ENCODE results near the gene ARMH1.
"Not testable (repeated sequence)": the region's sequence is repeated elsewhere in the genome, so short reads cannot be mapped to it uniquely, and the experiment has no call there.

ARMH1 gene

DNA sequence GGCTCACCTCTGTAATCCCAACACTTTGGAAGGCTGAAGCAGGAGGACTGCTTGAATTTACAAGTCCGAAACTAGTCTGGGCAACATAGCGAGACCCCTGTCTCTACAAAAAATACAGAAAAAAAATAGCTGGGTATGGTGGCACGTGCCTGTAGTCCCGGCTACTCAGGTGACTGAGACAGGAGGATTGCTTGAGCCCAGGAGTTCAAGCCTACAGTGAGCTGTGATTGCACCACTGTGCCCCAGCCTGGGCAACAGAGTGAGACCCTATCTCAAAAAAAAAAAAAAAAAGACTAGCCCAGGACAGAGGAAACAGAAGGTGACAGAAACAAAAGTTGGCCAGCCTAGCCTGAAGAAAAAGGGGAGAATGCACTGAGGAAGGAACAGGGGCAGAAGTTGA, 21.2 kb downstream of the ARMH1 start:
- no peak for DNase-seq (ENCODE audit: low spot score)

DNA sequence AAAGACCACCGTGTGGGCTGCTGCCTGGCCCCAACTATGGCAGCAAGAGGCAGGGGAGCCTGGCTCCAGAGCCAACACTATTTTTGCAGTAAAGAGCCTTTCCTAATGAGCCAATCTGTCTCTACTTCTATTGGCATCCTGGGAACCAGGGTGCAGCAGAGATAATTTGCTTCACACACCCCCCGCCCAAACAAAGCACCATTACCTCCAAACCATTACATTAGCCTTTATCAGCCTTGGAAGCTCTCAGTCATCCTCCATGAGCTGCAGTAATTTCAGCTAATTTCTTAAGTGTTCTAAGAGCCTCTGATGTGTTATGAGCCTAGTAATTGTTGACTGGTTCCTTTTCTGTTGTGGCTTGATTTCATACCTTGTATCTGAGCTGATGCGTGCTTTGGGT, 21.6 kb downstream of the ARMH1 start:
- no peak for DNase-seq (ENCODE audit: low spot score)

DNA sequence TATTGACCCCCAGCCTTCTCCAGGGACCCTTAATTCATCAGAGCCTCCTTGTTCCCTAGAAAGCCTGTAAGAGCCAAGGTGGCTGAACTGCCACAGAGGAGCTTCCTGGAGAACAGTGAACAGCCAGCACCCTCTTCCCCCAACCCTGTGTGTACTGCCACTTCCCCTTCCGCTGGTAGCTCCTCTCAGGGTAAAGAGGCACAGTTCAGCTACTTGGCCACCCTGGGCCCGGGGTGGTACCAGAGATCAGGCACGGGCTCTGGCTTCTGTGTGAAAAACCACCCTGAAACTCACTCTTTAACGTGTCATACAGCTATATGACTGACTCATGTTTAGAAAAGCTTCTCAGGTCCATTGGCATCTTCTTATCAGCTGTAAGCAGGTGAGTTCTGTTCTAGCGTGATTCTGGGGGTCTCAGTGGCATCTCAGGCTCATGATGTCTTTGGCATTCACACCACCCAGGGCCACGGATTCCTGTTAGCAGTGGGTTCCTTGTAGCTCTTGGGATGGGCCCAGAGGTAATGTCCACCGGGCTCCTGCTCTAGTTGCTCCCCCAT, 22.4 kb downstream of the ARMH1 start:
- DNase-seq (ENCODE audit: low spot score) = no peak

DNA sequence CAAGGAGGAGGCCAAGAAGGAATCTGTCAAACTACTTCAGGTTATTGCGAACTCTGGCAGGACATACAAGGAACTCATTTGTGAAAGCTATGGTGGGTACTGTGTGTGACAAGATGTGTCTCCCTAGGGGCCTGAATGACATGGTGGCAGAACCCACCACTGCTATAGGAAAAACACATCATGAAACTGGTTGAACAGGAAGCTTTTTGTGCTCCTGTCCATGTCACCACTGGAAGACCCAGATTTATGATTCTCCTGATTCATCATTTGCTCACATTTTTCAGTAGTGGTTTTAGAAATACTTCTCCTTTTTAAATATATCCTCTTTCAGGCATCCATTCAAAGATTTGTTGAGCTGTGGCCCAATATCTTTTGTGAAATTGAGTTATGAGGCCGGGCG, 23.6 kb downstream of the ARMH1 start:
- no peak for DNase-seq (ENCODE audit: low spot score)

DNA sequence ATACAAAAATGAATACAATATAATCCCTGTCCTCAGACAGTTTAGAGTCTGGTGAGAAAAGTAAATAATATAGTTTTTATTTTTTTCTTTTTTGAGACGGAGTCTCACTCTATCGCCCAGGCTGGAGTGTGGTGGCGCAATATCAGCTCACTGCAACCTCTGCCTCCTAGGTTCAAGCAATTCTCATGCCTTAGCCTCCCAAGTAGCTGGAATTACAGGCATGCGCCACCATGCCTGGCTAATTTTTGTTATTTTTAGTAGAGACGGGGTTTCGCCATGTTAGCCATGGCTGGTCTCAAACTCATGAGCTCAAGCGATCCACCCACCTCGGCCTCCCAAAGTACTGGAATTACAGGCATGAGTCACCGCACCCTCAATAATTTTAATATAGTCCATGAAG, 24.9 kb downstream of the ARMH1 start:
- DNase-seq (ENCODE audit: low spot score) = not testable (repeated sequence)

DNA sequence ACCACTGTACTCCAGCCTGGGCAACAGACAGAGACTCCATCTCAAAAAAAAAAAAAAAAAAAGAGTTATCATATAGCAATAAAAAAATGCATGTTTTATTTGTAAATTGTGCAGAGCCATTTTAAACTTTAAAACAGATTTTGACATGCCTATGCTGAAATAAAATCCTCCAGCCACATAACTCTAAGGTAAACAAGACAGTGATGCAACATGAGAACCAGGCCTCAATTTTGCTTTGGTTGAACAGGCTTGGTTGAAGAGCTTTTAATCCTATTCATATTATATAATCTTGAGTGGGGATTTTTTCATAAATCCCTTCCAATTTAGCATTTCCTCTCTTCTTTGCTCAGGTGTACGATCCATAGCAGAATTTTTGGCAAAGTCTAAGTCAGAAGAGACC, 26.1 kb downstream of the ARMH1 start:
- no peak for DNase-seq (ENCODE audit: low spot score)

DNA sequence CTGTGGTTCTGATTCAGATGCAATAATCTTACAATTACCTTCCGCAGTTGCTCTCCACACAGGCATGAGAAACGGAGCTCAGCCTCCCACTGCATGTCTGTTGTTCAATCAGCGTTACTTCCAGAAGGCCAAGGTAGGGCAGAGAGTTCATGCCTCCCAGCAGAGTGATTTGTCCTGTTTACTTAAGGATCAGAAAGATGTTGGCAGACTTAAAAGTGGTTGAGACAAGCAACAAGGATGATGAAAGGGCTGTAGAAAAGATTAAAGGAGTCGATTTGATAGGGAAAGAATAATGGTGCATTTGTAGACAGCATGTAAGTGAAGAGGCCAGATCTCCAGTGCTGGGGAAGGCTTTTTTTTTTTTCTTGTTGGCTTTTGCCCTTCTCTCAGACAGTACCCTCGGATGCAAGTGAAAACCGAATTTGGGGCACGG, 26.6 kb downstream of the ARMH1 start:
- no peak for DNase-seq (ENCODE audit: low spot score)

DNA sequence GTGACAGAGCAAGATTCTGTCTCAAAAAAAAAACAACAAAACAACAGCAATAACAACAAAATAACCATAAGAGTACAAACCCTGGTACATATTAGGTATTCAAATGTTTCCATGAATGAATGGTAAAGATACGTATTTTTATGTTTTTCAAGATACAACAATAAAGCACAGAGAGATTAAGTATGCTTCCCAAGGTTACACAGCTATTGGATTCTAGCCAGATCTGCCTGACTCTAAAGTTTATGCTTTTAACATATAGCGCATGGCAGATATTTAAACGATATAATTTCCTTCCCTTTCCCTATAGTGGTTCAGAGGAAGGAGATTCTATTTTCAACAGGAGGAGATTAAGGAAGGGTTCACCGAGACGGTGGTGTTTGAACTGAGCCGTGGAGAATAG, 31.0 kb downstream of the ARMH1 start:
- no peak for DNase-seq (ENCODE audit: low spot score)

DNA sequence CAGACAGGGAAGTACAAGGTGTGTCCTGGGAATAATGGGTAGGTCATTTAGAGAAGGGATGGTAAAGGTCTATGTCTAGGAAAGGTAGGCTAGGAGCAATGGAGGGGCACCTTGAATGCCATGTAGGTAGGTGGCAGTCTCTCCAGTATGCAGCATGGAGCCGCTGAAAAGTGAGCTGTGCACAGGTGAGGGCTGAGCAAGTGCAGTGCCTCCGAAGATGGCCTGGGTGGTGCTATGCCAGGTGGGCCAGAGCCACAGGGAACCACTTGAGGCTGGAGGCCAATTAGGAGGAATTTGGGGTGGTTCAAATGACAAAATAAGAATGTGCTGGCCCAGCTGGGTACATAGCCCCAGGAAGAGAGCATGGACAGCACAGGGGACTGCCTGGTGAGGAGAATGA, 31.4 kb downstream of the ARMH1 start:
- DNase-seq (ENCODE audit: low spot score) = no peak

DNA sequence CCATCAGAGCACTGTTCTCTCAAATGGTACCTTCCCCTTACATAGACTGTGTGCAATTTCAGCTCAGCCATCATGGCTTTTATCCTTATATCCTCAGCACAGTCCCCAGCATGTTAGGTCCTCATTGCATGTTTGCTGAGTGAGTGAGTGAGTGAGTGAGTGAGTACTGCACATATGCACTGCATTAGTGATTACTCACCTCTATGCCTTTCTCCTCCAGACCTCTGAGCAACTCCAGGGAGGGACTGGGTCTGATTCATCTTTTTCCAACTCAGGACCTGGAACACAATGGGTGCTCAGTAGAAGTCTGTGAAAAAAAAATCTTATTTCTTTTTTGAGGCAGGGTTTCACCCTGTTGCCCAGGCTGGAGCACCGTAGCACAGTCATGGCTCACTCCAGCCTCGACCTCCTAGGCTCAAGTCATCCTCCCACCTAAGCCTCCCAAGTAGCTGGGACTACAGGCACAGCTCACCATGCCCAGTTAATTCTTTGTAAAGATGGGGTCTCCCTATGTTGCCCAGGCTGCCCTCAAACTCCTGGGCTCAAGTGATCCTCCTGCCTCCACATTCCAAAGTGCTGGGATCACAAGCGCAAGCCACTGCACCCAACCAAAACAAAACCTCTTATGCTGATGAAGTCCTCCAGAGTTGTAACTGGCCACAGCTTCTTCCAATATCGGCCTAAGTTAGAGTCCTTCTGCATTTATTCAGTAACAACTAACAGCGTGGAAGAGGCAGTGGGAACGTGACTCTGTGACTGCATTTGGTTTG, 32.8 kb downstream of the ARMH1 start:
- no peak for DNase-seq (ENCODE audit: low spot score)

DNA sequence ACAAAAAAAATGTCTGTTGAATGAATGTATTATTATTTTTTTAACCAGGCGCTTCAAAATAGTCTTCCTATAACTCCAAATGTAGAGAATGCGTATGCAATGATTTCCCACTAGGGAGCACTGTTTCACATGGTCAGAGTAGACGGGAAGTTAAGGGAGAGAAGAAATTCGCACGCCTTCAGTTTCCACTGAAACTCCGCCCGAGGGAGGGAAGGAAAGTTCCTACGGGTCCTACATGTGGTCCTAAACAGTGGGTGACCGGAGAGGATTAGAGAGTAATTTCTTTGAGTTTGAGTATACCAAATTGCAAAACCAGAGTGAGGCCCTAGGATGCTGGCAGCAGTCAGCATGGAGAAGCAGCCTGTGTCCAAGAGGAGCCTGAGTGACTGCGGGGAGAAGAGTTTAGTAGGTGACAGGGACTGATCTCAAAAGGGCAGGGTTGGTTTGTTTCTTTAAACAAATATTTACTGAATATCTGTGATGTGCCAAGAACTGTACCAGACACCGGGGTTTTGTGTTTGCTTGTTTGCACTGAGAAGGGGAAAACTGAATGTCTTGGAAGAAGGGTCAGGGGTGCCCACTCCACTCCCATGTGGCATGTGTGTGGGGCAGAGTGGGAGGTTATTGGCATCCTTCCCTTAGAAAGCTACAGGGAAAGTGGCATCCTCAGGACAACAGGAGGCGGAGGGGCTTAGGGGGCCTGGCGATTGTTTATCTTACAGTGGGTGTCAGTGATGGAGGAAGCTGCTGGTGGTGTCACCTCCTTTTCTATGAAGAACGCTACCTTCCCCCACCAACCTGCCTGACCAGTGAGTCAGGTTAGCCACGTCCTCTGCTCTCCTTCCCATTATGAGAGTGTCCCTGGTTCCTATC, 33.7 kb downstream of the ARMH1 start:
- DNase-seq (ENCODE audit: low spot score) = no peak

DNA sequence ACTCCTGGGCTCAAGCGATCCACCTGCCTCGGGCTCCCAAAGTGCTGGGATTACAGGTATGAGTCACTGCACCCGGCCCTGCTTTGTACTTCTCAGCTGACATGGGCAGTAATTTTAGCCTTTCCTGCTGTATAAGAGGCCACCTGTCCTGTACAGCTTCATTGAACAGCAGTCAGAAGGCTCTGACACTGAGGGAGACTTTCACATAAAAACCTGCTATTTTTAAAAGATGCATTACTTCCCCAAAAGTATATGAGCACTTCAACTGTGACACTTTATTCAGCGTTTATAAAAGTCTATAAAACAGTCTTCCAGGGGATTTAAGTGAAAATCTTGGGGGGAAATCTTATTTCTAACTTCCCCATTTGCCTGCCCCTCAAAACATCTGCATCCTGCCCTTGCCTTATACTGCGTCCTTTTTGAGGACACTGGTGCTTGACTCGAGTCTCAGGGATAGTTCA, 38.8 kb downstream of the ARMH1 start:
- DNase-seq (ENCODE audit: low spot score) = no peak

DNA sequence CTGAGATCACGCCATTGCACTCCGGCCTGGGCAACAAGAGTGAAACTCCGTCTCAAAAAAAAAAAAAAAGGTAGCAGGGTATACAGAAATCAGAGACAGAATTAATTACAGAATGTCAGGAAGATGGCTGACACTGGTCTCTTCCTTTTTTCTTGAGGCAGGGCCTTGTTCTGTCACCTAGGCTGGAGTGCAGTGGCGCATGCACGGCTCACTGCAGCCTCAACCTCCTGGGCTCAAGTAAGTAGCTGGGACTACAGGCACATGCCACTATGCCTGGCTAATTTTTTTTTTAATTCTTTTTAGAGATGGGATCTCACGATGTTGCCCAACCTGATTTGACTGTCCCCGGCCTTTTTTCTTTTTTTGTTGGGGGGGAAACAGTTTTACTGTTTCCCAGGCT, 40.0 kb downstream of the ARMH1 start:
- no peak for DNase-seq (ENCODE audit: low spot score)

DNA sequence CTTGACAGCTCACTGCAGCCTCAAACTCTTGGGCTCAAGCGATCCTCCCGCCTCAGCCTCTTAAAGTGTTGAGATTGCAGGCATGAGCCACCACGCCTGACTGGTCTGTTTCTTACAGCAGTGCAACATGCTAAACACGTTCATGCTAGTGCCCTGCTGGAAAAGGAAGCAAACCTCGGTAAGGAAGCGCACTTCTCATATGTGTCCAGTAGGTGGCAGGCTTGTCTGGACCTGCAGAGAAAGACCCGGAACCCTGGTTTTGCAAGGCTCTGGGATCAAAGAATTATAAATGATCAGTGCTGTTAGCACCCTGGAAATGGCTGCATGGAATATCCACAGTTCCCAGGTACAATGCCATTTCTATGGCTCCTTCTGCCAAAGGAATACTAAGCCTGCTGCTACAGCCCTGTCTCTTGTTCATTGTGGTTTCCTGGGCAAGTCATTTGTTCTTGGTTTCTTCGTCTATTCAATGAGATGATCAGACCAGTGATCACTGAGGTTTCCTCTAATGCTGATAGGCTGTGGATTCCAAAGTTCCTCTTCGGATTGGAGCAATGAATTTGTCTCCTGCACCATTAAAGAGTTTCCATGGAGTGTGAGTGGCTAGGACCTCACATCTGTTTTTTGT, 40.5 kb downstream of the ARMH1 start:
- DNase-seq (ENCODE audit: low spot score) = no peak

DNA sequence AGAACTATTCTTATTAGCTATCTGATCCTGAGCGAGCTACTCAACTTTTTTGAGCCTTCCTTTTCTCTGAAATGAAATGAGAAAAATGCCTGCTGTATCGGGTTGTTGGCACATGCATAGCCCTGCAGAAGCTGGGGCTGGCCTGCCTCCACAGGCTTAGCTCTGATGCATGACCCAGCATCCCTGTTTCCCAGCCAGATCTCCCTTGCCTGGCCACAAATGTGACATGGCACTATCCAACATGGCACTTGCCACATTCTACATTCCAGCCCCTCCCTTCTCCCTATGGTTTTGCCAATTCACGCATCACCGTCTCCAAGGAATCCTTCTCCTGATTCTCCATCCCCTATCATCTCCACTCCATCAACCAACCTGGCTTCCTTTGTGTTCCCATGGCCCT, 42.6 kb downstream of the ARMH1 start:
- DNase-seq (ENCODE audit: low spot score) = no peak

DNA sequence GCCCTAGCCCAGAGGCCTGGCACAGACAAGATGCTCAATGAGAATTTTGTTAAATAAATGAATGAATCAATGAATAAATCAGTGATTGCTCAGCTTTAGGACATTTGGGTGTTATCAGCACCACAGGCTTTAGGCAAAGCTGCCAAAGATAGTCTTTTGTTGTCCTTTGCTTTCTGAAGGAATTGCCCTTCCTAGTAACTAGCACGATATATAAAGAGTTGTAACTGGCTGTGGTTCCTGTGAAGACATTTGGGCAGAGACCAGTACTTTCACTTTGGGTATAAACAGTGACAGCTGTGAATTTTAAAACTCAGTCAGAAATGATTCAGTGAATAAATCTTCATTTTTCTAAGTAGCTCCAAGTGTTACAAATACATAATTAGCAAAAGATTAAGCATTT, 43.1 kb downstream of the ARMH1 start:
- no peak for DNase-seq (ENCODE audit: low spot score)

DNA sequence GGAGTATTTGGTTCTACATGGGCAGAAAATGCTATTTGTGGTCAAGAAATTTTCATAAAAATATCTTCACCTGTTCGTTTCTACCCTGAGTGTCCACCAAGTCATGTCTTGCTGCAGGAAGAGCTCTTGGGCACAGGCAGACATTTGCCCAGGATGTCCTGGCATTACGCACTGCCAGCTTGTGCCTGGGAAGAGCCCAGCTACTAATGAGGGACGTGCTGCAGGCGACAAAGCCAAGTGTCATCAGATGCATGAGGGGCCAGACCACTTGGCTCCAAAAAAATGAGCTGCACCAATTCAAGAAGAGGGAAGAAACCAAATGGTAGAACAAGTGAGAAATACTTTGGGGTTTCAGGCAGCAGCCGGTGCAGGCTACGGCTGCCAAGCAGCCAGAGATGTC, 43.6 kb downstream of the ARMH1 start:
- no peak for DNase-seq (ENCODE audit: low spot score)

DNA sequence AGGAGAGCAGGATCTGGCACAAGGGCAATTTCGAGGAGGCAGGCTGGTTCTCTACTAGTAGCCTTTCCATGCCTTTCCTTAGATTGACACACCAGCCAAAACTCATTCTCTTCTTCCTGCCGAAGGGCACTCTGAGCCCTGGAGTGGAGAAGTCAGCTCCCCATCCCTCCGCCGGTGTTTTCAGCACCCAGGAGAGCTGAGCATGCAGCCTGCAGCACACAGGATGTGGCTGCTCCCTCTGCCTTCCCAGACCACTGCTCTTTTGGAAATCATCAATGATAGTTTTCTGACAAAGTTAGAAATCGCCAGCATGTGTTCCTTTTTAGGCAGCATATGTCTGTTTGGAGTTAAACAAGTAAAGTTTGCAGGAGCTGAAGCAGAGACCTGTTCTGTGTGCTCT, 44.8 kb downstream of the ARMH1 start:
- no peak for DNase-seq (ENCODE audit: low spot score)

DNA sequence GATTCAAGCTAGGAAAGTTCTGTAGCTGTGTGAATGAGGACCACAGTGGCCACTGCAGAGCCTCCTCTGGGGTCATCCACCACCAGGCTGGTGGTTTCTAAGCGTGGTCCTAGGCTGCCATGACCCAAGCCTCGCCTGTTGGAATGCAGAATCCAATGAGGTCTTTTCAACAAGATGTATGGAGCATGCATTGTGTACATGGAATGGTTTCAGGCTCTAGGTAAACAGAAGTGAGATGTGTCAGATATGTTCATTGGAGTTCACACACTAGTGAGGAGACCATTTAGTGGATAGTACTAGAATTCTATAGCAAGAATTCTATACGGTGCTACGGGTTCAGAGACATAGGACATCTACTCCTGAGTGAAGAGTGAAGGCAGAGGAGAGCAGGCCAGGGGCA, 45.8 kb downstream of the ARMH1 start:
- no peak for DNase-seq (ENCODE audit: low spot score)

DNA sequence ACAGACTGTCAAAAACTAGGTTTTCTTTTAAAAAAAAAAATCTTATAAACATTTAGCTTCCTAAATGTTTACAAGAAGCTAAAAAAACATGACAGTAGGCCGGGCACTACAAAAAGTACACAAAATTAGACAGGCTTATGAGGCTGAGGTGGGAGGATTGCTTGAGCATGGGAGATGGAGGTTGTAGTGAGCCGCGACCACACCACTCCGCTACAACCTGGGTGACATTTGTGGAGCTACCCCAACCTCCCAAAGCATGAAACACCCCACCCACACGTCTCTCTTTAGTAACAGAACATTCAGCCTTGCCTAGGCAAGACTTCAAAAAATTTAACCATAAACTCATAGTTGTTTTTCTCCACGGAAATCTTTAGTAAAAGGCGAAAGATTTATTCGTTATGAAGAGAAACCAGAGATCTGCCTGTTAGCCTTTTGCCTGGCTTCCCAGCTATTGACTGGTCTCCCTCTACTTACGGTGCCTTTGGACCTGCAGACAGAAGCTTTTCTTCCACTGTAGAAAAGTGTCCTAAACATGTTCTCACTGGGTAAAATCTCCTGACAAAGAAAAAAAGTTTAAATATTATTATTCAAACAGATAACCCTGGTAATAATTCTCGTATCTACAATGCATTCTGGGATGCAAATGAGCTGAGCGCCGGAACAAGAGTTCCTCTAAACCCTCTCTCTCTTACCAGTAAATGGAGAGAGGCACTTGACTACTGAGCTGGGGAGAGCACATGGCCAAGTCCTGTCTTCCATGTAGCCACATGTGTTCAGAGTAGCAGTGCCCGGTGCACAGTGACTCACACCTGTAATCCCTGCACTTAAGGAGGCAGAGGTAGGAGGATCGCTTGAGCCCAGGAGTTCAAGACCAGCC, 47.2 kb downstream of the ARMH1 start:
- DNase-seq (ENCODE audit: low spot score) = no peak

DNA sequence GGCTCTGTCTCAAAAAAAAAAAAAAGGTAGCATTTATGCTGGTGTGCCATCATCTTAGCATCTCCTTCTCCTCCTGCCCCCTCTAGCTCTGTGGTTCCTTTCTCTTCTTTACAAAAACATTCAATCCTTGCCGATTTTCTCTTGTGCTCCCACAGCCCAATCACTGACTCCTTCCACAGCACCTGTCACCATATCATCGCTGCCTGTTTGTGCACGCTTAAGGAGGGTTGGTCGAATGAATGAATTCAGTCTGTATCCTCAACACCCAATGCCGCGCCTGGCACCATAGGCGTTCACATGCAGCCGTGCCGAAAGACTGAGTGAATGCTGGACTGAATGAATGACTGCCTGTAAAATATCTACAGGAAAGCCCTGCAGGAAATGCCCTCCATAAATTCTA, 48.5 kb downstream of the ARMH1 start:
- no peak for DNase-seq (ENCODE audit: low spot score)
